Thyroid gland (tissue), 4 donors: Measurements from ENCODE around the gene PRELID2.

Source experiments
- CTCF ChIP-seq, 6 experiments: fragments of 200-600 bp in 3 of 6; fragments of 450-650 bp in 3 of 6; sonication (generic) in 3 of 6; IDR thresholded peaks; one replicate each; pipeline ENCODE4 v1.5.1; 2016 to 2019; ENCODE audit warnings: antibody characterized with exemption in 6 of 6, mild to moderate bottlenecking in 2 of 6, inconsistent platforms in 1 of 6, moderate library complexity in 1 of 6
- POLR2A ChIP-seq, 2 donors: fragments of 450-650 bp; IDR thresholded peaks; one replicate each; pipeline ENCODE4 v1.6.1; 2017; ENCODE audit warnings: antibody characterized with exemption in 2 of 2, mild to moderate bottlenecking in 2 of 2, moderate library complexity in 1 of 2

GRCh38 chr5:145824040-145824439 lies 11.1 kb downstream of the PRELID2 start:
- TF ChIP-seq CTCF (IDR thresholded peaks at IDR 0.05) (no peak), POLR2A (IDR thresholded peaks at IDR 0.05) (no peak)
